Lower leg skin (tissue), 3 donors: ENCODE data around the gene SLC28A3.

Experiments
- POLR2A ChIP-seq, 2 donors: fragments of 450-650 bp; IDR thresholded peaks; one replicate each; pipeline ENCODE4 v1.6.1; 2016 to 2017; ENCODE audit warnings: antibody characterized with exemption in 2 of 2, mild to moderate bottlenecking in 1 of 2, moderate library complexity in 1 of 2
- TF ChIP-seq, protein P1 (sequence below), 3 donors: fragments of 450-650 bp; IDR thresholded peaks; one replicate each; pipeline ENCODE4 v1.5.1; 2016; ENCODE audit warnings: antibody characterized with exemption in 3 of 3, mild to moderate bottlenecking in 3 of 3, moderate library complexity in 2 of 3

DNA sequence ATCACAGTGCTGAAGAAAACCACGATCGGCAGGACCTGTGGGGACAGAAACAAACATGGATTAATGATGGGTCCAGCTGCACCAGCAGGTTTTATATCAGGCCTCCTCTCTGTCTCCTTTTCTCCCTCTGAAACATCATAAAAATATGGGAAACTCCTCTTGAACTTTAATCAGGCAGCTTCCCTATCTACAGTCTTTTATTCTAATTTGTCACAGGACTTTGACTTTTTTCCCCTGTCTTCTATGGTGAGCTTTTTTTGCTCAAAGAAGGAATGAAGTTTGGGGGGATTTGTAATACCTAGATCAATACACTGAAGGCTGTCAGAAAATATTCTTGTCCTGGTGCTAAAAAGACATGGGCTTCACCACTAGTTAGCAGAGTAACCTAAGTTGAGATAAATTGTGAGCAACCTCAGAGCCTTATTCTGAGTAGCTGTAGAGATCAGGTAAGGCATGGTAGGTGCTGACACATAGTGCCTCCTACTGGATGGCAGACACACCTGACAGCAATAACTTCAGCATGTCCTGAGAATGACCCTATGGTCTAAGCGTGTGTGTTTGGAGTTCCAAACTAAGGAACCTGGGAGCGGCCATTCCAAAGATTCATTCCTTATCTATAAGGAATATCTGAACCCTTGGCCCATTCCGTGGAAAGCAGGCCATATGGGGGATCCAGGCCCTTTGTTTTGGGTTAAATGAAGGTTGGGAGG lies 46.2 kb downstream of the SLC28A3 start:
- TF ChIP-seq, protein P1, sequence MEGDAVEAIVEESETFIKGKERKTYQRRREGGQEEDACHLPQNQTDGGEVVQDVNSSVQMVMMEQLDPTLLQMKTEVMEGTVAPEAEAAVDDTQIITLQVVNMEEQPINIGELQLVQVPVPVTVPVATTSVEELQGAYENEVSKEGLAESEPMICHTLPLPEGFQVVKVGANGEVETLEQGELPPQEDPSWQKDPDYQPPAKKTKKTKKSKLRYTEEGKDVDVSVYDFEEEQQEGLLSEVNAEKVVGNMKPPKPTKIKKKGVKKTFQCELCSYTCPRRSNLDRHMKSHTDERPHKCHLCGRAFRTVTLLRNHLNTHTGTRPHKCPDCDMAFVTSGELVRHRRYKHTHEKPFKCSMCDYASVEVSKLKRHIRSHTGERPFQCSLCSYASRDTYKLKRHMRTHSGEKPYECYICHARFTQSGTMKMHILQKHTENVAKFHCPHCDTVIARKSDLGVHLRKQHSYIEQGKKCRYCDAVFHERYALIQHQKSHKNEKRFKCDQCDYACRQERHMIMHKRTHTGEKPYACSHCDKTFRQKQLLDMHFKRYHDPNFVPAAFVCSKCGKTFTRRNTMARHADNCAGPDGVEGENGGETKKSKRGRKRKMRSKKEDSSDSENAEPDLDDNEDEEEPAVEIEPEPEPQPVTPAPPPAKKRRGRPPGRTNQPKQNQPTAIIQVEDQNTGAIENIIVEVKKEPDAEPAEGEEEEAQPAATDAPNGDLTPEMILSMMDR (IDR thresholded peaks at IDR 0.05) = no peak
- no peak for TF ChIP-seq POLR2A (IDR thresholded peaks at IDR 0.05)
